Gastrocnemius medialis (tissue), 4 donors: ENCODE measurements around the gene DPM2. TPM values are rescaled to one million over a fixed set of nuclear protein-coding genes. Genes with fewer than 3 reads are reported as not detected.
A peak's percentile ranks its signal among the peaks of the same experiment; 100 is the strongest.

Experiments used
- ATAC-seq, 2 donors: fragments of 150-250 bp; one replicate each; pipeline ENCODE4 v1.9.1; 2016
- DNase-seq, 2 donors: peaks; one replicate each; pipeline ENCODE4 v3.0.0-alpha.2; 2019
- H3K27ac ChIP-seq, 4 donors: fragments of 200-600 bp; sonication (generic); 1 replicate in 1 of 4; 2 replicates in 3 of 4; pipeline ENCODE4 v1.5.1; 2016 to 2018; ENCODE audit warnings: mild to moderate bottlenecking in 2 of 4, moderate library complexity in 1 of 4
- H3K27me3 ChIP-seq, 3 donors: fragments of 200-600 bp; sonication (generic) in 2 of 3; 1 replicate in 1 of 3; 2 replicates in 2 of 3; pipeline versions ENCODE4 v1.5.1 to v1.6.0; 2016 to 2019; ENCODE audit warnings: mild to moderate bottlenecking in 1 of 3, moderate library complexity in 1 of 3
- H3K36me3 ChIP-seq, 2 donors: fragments of 200-600 bp; sonication (generic) in 1 of 2; one replicate each; pipeline ENCODE4 v1.5.1; 2017 to 2018
- H3K4me1 ChIP-seq, 2 donors: fragments of 200-600 bp; sonication (generic) in 1 of 2; one replicate each; pipeline ENCODE4 v1.5.1; 2016 to 2017; ENCODE audit warnings: mild to moderate bottlenecking in 2 of 2
- H3K4me3 ChIP-seq, 4 donors: fragments of 200-600 bp; sonication (generic) in 3 of 4; 1 replicate in 1 of 4; 2 replicates in 3 of 4; pipeline ENCODE4 v1.5.1; 2016 to 2019; ENCODE audit warnings: mild to moderate bottlenecking in 2 of 4
- H3K9me3 ChIP-seq, 3 donors: fragments of 200-600 bp; sonication (generic) in 2 of 3; 1 replicate in 1 of 3; 2 replicates in 2 of 3; pipeline ENCODE4 v1.5.1; 2016 to 2019
- CTCF ChIP-seq, 5 experiments: fragments of 450-650 bp in 3 of 5; fragments of 200-600 bp in 2 of 5; sonication (generic) in 2 of 5; IDR thresholded peaks in 4 of 5; conservative IDR thresholded peaks in 1 of 5; 1 replicate in 4 of 5; 2 replicates in 1 of 5; pipeline ENCODE4 v1.5.1; 2016 to 2019; ENCODE audit warnings: antibody characterized with exemption in 5 of 5, mild to moderate bottlenecking in 3 of 5, moderate library complexity in 3 of 5
- POLR2A ChIP-seq, 2 donors: fragments of 450-650 bp; IDR thresholded peaks; one replicate each; pipeline ENCODE4 v1.6.1; 2017; ENCODE audit warnings: antibody characterized with exemption in 2 of 2, mild to moderate bottlenecking in 2 of 2, moderate library complexity in 2 of 2
- in situ Hi-C, 4 donors: fragments of 200-750 bp; cut with MboI; loops; one replicate each; pipeline versions ENCODE4 v1.15.0 to v1.8.0; 2017; ENCODE audit warnings: low sequenced_read_pairs in 4 of 4
- intact Hi-C: fragments of 100-400 bp; cut with DNase I; formaldehyde crosslinking; loops from one replicate; pipeline ENCODE4 v1.15.1; 2023; ENCODE audit warnings: low total_unique reads
- total RNA-seq, 4 donors: library from RNA; depleted of rRNA; stranded (reverse); fragments of >200 nt; gene quantifications; one replicate each; pipeline versions ENCODE4 v1.1.0 to v1.2.3, GENCODE V29; 2016

DPM2 gene
- total RNA-seq, 4 donors from 2014 or later = 4.7 to 10.4 (median 5.9) TPM

GRCh38 chr9:127907867-127908659, 29.6 kb downstream of the DPM2 start:
- TF ChIP-seq POLR2A (IDR thresholded peaks at IDR 0.05) (no peak), CTCF (IDR thresholded peaks at IDR 0.05 in 4 of 5, conservative IDR thresholded peaks at IDR 0.05 in 1 of 5) (no peak)
- no peak for ATAC-seq
- Histone ChIP-seq H3K9me3 (no peaks in the 10 kb centered on the region), H3K36me3 (peaks cover 0 to 27% of the 10 kb centered on the region in 2 donors), H3K4me1 (peaks cover 14 to 17% of the 10 kb centered on the region in 2 donors), H3K27ac (no peak overlapping the region), H3K4me3 (no peak overlapping the region), H3K27me3 (no peaks in the 10 kb centered on the region)
- in situ Hi-C loops = loop anchor here in 1 of 4 donors (25.0 kb wide), 1 partner anchor 671 kb away; no protein-coding TSS in a partner anchor
- DNase-seq = no peak
- intact Hi-C loops = no loop called here

- Histone ChIP-seq H3K4me1 (peaks cover 14 to 15% of the 10 kb centered on the region in 2 donors), H3K36me3 (peaks cover 0 to 17% of the 10 kb centered on the region in 2 donors), H3K4me3 (no peak overlapping the region), H3K27ac (peak overlapping the region in 3 of 4 donors; percentile 63 to 75 (median 69)), H3K9me3 (no peaks in the 10 kb centered on the region), H3K27me3 (no peaks in the 10 kb centered on the region)
- DNase-seq (no peak), ATAC-seq (no peak)
- in situ Hi-C loops (loop anchor here in 1 of 4 donors (25.0 kb wide), 1 partner anchor 668 kb away; no protein-coding TSS in a partner anchor), intact Hi-C loops (no loop called here)
- no peak for TF ChIP-seq CTCF (IDR thresholded peaks at IDR 0.05 in 4 of 5, conservative IDR thresholded peaks at IDR 0.05 in 1 of 5)
- TF ChIP-seq POLR2A (IDR thresholded peaks at IDR 0.05) = no peak
Observed at GRCh38 chr9:127905788-127906191, 31.9 kb downstream of the DPM2 start.

GRCh38 chr9:127905004-127905728, 32.5 kb downstream of the DPM2 start:
- H3K4me1 ChIP-seq = peaks cover 14 to 15% of the 10 kb centered on the region in 2 donors
- H3K27me3 ChIP-seq = no peaks in the 10 kb centered on the region
- intact Hi-C loops (no loop called here), in situ Hi-C loops (loop anchor here in 1 of 4 donors (25.0 kb wide), 1 partner anchor 668 kb away; no protein-coding TSS in a partner anchor)
- ATAC-seq (no peak), DNase-seq (no peak)
- TF ChIP-seq POLR2A (IDR thresholded peaks at IDR 0.05) (no peak), CTCF (IDR thresholded peaks at IDR 0.05 in 4 of 5, conservative IDR thresholded peaks at IDR 0.05 in 1 of 5) (no peak)
- H3K27ac ChIP-seq = peak overlapping the region; percentile 9 to 75 (median 66)
- peaks cover 0 to 17% of the 10 kb centered on the region in 2 donors for H3K36me3 ChIP-seq
- H3K9me3 ChIP-seq = no peaks in the 10 kb centered on the region
- no peak overlapping the region for H3K4me3 ChIP-seq

GRCh38 chr9:127904561-127905003, 33.1 kb downstream of the DPM2 start:
- peaks cover 0 to 12% of the 10 kb centered on the region in 2 donors for H3K36me3 ChIP-seq
- DNase-seq = no peak
- no peak overlapping the region for H3K4me3 ChIP-seq
- in situ Hi-C loops = loop anchor here in 1 of 4 donors (25.0 kb wide), 1 partner anchor 667 kb away; no protein-coding TSS in a partner anchor
- no peaks in the 10 kb centered on the region for H3K27me3 ChIP-seq
- intact Hi-C loops = no loop called here
- no peaks in the 10 kb centered on the region for H3K9me3 ChIP-seq
- H3K4me1 ChIP-seq = peaks cover 20% of the 10 kb centered on the region in 2 donors
- no peak for ATAC-seq
- peak overlapping the region; percentile 9 to 75 (median 66) for H3K27ac ChIP-seq
- TF ChIP-seq CTCF (IDR thresholded peaks at IDR 0.05 in 4 of 5, conservative IDR thresholded peaks at IDR 0.05 in 1 of 5) (no peak), POLR2A (IDR thresholded peaks at IDR 0.05) (no peak)
